Lower leg skin (tissue), 4 donors: ENCODE data around the gene SAE1. TPM values are rescaled to one million over a fixed set of nuclear protein-coding genes. Genes with fewer than 3 reads are reported as not detected.

Experiments used
- DNase-seq, 2 donors: peaks; one replicate each; pipeline ENCODE4 v3.0.0-alpha.2; 2019; ENCODE audit warnings: low spot score in 2 of 2
- H3K4me3 ChIP-seq: fragments of 200-600 bp; sonication (generic); 2 replicates; pipeline ENCODE4 v1.5.1; 2017; ENCODE audit warnings: mild to moderate bottlenecking, low read depth; ENCODE audit not compliant: poor library complexity, severe bottlenecking
- POLR2A ChIP-seq, 2 donors: fragments of 450-650 bp; IDR thresholded peaks; one replicate each; pipeline ENCODE4 v1.6.1; 2016 to 2017; ENCODE audit warnings: antibody characterized with exemption in 2 of 2, mild to moderate bottlenecking in 1 of 2, moderate library complexity in 1 of 2
- WGBS, 2 donors: methylation state at CpG; one replicate each; pipeline ENCODE4 v1.1.5; 2018; 5-methylcytosine and 5-hydroxymethylcytosine counted together
- intact Hi-C: fragments of 100-400 bp; cut with DNase I; formaldehyde crosslinking; loops from one replicate; pipeline ENCODE4 v1.15.0; 2023; ENCODE audit warnings: low total_unique reads
- total RNA-seq, 4 donors: library from RNA; depleted of rRNA; stranded (reverse); fragments of >200 nt; gene quantifications; one replicate each; pipeline ENCODE4 v1.1.0, GENCODE V29; 2016
- TF ChIP-seq, protein P1 (sequence below), 3 donors: fragments of 450-650 bp; IDR thresholded peaks; one replicate each; pipeline ENCODE4 v1.5.1; 2016; ENCODE audit warnings: antibody characterized with exemption in 3 of 3, mild to moderate bottlenecking in 3 of 3, moderate library complexity in 2 of 3

The SAE1 gene
- total RNA-seq, 4 donors from 2014 or later = 38.8 to 56.1 (median 44.2) TPM

DNA sequence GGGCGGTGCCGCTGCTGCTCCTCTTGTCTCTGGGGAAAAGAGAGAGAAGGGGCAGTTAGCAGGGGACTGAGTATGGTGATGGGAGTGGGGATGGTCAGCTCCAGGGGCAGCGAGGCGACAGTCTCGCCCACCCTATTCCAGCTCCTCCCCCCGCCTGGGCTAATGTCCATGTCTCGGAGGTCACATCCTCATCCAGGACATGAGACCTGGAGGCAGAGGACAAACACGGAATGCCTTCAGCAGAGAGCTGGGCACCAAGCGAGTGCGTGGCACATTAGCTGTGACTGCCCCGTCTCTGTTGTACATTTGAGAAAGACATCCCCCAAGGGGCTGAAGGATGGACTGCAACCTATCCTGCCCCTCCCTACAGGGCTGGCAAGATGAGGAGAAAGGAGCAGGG, 91.3 kb downstream of the SAE1 start:
- no peak overlapping the region for H3K4me3 ChIP-seq
- no peak for DNase-seq
- no peak for TF ChIP-seq POLR2A (IDR thresholded peaks at IDR 0.05)
- TF ChIP-seq, protein P1, sequence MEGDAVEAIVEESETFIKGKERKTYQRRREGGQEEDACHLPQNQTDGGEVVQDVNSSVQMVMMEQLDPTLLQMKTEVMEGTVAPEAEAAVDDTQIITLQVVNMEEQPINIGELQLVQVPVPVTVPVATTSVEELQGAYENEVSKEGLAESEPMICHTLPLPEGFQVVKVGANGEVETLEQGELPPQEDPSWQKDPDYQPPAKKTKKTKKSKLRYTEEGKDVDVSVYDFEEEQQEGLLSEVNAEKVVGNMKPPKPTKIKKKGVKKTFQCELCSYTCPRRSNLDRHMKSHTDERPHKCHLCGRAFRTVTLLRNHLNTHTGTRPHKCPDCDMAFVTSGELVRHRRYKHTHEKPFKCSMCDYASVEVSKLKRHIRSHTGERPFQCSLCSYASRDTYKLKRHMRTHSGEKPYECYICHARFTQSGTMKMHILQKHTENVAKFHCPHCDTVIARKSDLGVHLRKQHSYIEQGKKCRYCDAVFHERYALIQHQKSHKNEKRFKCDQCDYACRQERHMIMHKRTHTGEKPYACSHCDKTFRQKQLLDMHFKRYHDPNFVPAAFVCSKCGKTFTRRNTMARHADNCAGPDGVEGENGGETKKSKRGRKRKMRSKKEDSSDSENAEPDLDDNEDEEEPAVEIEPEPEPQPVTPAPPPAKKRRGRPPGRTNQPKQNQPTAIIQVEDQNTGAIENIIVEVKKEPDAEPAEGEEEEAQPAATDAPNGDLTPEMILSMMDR (IDR thresholded peaks at IDR 0.05) = no peak
- intact Hi-C loops = no loop called here
- WGBS, 2 donors = 91 to 95% methylated on average over 11 of the region's 11 CpGs

DNA sequence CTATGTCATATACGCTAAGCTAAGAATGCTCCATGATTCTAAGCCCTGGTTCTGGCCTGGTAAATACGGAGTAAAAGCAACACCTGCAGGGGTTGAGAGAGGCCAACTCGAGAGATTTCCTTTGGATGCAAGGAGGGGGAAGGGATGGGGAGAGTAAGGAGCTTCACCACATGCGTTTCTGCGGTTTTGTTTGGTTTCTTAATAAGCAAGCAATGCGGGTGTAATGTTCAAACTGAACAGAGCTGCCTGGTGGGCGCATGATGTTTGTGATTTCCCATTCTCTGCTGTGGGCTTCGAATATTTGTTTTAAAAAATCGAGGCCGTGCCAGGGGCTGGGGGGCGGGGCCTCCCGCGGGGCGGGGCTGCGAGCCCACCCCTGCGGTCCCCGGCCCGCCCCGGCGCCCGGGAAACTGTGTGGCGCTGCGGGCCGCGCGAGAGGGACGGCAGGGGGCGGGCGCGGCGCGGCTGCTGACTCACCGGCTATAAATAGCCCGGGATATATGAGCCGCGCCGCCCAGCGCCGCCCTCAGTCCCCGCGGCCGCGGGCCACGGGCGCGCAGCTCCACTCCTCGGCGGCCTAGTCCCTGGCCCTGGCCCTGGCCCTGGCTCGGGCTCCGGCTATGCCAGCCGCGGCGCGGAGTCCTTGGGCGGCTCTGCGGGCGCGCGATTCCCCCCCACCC, 95.3 kb downstream of the SAE1 start:
- peak in 1 of 2 donors; percentile 100 for TF ChIP-seq POLR2A (IDR thresholded peaks at IDR 0.05)
- TF ChIP-seq, protein P1 (IDR thresholded peaks at IDR 0.05) = no peak
- peak overlapping the region; percentile 22 for H3K4me3 ChIP-seq
- intact Hi-C loops = no loop called here
- peak; percentile 80 to 98 for DNase-seq
- WGBS, 2 donors = 5 to 6% methylated on average over 34 to 43 of the region's 59 CpGs

DNA sequence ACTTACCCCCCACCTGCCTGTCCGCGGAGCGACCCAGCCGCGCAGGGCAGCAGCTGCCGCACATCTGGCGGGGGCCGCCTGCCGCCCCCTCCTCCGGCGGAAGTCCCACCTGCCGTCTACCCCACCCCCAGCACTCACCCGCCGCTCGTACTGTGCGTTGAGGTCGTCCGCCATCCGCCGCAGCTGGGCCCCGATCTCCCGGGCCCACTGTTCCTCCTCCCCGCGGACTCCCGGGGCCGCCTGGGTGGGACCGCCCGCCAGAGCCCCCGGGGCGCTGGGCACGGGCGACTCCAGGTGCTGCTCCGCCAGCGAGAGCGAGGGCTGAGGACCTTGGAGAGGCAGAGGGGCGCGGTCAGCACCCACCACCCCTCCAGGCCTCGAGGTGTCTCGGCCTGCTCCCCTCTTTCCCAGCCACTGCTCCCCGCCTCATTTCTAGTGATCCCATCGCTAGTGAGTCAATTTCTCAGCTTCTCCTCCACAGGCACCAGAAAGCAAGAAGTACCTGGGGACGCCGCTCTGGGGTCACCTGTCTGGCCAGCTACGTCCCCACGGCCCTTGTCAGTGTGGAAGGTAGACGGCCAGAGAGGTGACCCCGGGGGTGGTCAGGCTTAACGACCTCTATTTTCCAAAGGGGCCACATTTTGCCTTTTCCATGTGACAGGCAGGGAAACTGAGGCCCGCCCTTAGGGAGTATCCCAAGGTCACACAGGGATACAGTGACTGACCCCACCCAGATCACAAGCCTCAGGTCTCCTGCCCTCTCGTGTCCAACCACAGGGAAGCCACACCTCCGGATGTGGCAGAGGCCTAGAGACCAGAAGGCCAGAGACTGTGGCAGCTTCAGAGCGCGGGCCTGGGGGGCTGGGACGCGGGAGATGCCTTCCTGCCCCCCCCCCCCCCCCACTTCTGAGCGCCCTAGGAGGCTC, 96.1 kb downstream of the SAE1 start:
- WGBS, 2 donors = 2 to 5% methylated on average over 36 to 39 of the region's 56 CpGs
- DNase-seq = peak; percentile 93 to 97
- intact Hi-C loops = no loop called here
- TF ChIP-seq POLR2A (IDR thresholded peaks at IDR 0.05) = no peak
- TF ChIP-seq, protein P1 (IDR thresholded peaks at IDR 0.05) = no peak
- H3K4me3 ChIP-seq = peak overlapping the region; percentile 30

DNA sequence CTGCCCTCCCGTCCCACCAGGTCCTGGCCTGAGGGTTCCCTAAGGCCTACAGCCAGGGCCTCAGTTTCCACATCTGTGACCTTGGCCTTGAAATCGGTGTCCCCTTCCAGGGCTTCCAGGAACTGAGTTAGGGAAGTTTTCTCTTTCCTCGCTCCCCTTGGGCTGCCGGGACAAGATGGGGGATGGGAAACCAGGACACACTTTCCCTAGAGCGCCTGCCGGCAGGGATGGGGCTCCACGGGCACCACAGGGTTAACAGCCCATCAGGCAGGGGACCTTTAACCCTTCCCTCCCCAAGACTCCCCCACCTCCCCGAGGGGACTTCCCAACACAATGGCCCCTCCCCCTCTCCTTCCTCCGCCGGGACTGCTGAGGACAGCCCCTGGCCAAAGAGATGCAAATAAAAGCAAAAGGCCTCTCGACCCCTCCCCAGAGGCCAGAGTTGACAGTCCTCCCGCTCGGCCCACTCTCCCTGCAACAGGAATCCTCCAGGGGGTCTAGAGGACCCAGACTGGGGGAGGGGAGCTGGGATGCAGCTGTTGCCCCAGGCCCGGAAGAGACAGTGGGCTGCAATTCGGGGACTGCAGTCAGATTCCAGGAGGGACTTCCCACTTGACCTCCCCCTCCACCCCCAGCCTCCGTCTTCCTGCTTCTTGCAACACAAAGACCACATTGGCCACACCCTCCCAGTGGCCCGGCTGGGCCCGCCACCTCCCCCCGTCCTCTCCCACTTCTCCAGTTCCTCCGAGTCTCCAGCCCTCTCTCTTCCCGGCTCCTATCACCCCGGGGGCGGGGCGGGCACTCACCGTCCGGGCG, 96.9 kb downstream of the SAE1 start:
- H3K4me3 ChIP-seq = peak overlapping the region; percentile 30
- 2% methylated on average over 26 to 27 of the region's 27 CpGs for WGBS, 2 donors
- DNase-seq = peak; percentile 92 to 98
- TF ChIP-seq, protein P1 (IDR thresholded peaks at IDR 0.05) = no peak
- no peak for TF ChIP-seq POLR2A (IDR thresholded peaks at IDR 0.05)
- intact Hi-C loops = no loop called here

DNA sequence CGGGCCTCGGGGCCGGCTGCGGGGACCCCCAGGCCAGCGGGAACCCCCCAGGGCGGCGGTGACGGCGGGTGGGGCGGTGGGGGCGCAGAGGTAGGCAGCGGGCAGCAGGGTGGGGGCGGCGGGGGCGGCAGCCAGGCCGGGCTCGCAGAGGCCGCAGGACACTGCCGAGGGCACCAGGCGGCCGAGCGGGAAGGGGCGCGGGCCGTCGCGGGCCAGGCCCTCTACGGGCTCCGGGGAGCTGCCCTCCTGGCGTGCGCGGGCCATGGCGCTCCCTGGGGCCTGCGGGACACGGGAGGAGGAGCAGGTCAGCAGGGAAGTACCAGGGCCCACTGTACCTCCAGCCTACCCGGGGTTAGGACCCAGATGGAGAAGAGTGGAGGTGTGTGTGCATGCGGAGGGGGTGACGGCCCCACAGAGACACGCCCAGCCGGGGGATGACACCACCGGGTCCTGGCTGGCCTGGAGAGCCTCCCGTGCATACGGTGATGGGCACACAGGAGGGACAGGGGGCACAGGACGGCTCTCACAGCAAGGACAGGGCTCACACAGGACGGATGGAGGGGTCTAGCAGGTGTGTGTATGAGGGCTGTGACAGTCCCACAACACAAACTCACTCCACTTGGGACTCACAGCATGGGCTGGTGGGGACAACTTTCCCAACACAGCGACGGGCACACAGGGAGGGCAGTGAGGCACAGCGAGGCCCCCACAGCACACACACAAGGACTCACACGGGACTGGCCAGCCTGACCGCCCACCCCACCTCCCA, 97.7 kb downstream of the SAE1 start:
- peak; percentile 45 to 93 for DNase-seq
- H3K4me3 ChIP-seq = peak overlapping the region; percentile 19
- TF ChIP-seq POLR2A (IDR thresholded peaks at IDR 0.05) = no peak
- TF ChIP-seq, protein P1 (IDR thresholded peaks at IDR 0.05) = no peak
- 3 to 5% methylated on average over 26 to 28 of the region's 50 CpGs for WGBS, 2 donors
- intact Hi-C loops = no loop called here
